D721Med (cell line): ENCODE results near the gene STARD9.

Experiments used
- DNase-seq: peaks from one replicate; pipeline ENCODE4 v3.0.0; 2011; ENCODE audit warnings: low spot score; ENCODE audit not compliant: insufficient read length
- FAIRE-seq: peaks from 2 replicates; lab custom pipeline; 2011; peaks lifted over from hg19 to GRCh38; lab: Jason Lieb, UNC
- CTCF ChIP-seq: IDR thresholded peaks from 2 replicates; pipeline ENCODE4 v1.5.1; 2012; ENCODE audit warnings: mild to moderate bottlenecking, control low read depth; ENCODE audit not compliant: insufficient read depth; ENCODE audit errors: missing control alignments

The STARD9 gene

GRCh38 chr15:42603978-42604377, 28.6 kb downstream of the STARD9 start:
- no peak for FAIRE-seq
- no peak for TF ChIP-seq CTCF
- DNase-seq, result no peak

GRCh38 chr15:42604894-42605744, 29.7 kb downstream of the STARD9 start:
- FAIRE-seq, result no peak
- DNase-seq, result no peak
- no peak for TF ChIP-seq CTCF

GRCh38 chr15:42605796-42606195, 30.4 kb downstream of the STARD9 start:
- TF ChIP-seq CTCF, result no peak
- no peak for FAIRE-seq
- no peak for DNase-seq

- FAIRE-seq (no peak), DNase-seq (no peak)
- TF ChIP-seq CTCF, result no peak
Measured at GRCh38 chr15:42608110-42608531, 32.7 kb downstream of the STARD9 start.

- no peak for FAIRE-seq
- no peak for DNase-seq
- no peak for TF ChIP-seq CTCF
Measured at GRCh38 chr15:42608752-42609488, 33.5 kb downstream of the STARD9 start.

- TF ChIP-seq CTCF, result no peak
- no peak for FAIRE-seq
- no peak for DNase-seq
Measured at GRCh38 chr15:42611532-42611931, 36.1 kb downstream of the STARD9 start.
